H1 (cell line): ENCODE data around the gene LHFPL3. TPM values are rescaled to one million over a fixed set of nuclear protein-coding genes. Genes with fewer than 3 reads are reported as not detected.

Experiments used
- CTCF ChIA-PET: fragments of 300-600 bp; sonication (Branson Sonifier 250); formaldehyde crosslinking; loops from one replicate; lab custom pipeline; 2021; ENCODE audit not compliant: partially characterized antibody; lab: Charles Lee
- POLR2A ChIA-PET: fragments of 300-600 bp; sonication (Branson Sonifier 250); formaldehyde crosslinking; loops from one replicate; lab custom pipeline; 2021; ENCODE audit warnings: inconsistent platforms; ENCODE audit not compliant: partially characterized antibody; lab: Charles Lee
- DNase-seq, 2 experiments: peaks; one replicate each; pipeline versions ENCODE4 v3.0.0 to v3.0.0-alpha.2; 2010 to 2022; ENCODE audit warnings: low spot score in 2 of 2, low read depth in 1 of 2, mixed read lengths in 1 of 2
- FAIRE-seq: peaks from 2 replicates; lab custom pipeline; 2011; peaks lifted over from hg19 to GRCh38; lab: Jason Lieb, UNC
- H2AFZ ChIP-seq: 2 replicates; pipeline ENCODE4 v1.8.1; 2012; ENCODE audit warnings: low read length, inconsistent platforms
- H2AK5ac ChIP-seq: 2 replicates; pipeline ENCODE4 v1.6.1; 2013; ENCODE audit warnings: low read depth, low read length
- H2BK120ac ChIP-seq: replicated peaks from 2 replicates; pipeline ENCODE3; 2013; ENCODE audit warnings: low read depth, low read length, inconsistent platforms
- H2BK12ac ChIP-seq: 2 replicates; pipeline ENCODE4 v1.6.1; 2013; ENCODE audit warnings: low read depth, low read length
- H2BK15ac ChIP-seq: 2 replicates; pipeline ENCODE4 v1.6.1; 2013; ENCODE audit warnings: low read length
- H2BK20ac ChIP-seq: 2 replicates; pipeline ENCODE4 v1.6.1; 2013; ENCODE audit warnings: low read length
- H2BK5ac ChIP-seq: 2 replicates; pipeline ENCODE4 v1.6.1; 2013; ENCODE audit warnings: low read depth, low read length
- H3K14ac ChIP-seq: 2 replicates; pipeline ENCODE4 v1.6.1; 2013; ENCODE audit warnings: inconsistent platforms; ENCODE audit not compliant: insufficient read length
- H3K18ac ChIP-seq: 2 replicates; pipeline ENCODE4 v1.6.1; 2013; ENCODE audit warnings: low read length; ENCODE audit errors: extremely low read depth
- H3K23ac ChIP-seq: 2 replicates; pipeline ENCODE4 v1.6.1; 2013; ENCODE audit warnings: inconsistent platforms; ENCODE audit not compliant: insufficient read length
- H3K23me2 ChIP-seq: 2 replicates; pipeline ENCODE4 v1.6.1; 2013; ENCODE audit warnings: low read depth, low read length
- H3K27ac ChIP-seq: 2 replicates; pipeline ENCODE4 v1.6.1; 2011; ENCODE audit warnings: low read depth, low read length, inconsistent platforms
- H3K27me3 ChIP-seq, 4 experiments: replicated peaks in 1 of 4; 1 replicate in 1 of 4; 2 replicates in 3 of 4; pipeline versions ENCODE4 v1.6.1 to v1.8.1; 2011 to 2013; ENCODE audit warnings: low read length in 3 of 4, mild to moderate bottlenecking in 3 of 4, inconsistent platforms in 2 of 4, mixed read lengths in 2 of 4, moderate library complexity in 1 of 4; ENCODE audit not compliant: control insufficient read depth in 3 of 4, insufficient read depth in 3 of 4; ENCODE audit errors: extremely low read depth in 1 of 4
- H3K36me3 ChIP-seq, 4 experiments: 2 replicates each; pipeline versions ENCODE4 v1.6.1 to v1.8.1; 2011 to 2013; ENCODE audit warnings: mild to moderate bottlenecking in 4 of 4, low read length in 3 of 4, moderate library complexity in 2 of 4, control low read depth in 1 of 4, inconsistent platforms in 1 of 4; ENCODE audit not compliant: insufficient read depth in 4 of 4, control insufficient read depth in 2 of 4
- H3K4ac ChIP-seq: replicated peaks from 2 replicates; pipeline ENCODE3; 2013; ENCODE audit warnings: low read length, low read depth, mixed read lengths, inconsistent platforms; ENCODE audit not compliant: insufficient read length
- H3K4me1 ChIP-seq, 4 experiments: replicated peaks in 1 of 4; 1 replicate in 1 of 4; 2 replicates in 3 of 4; pipeline versions ENCODE4 v1.6.1 to v1.8.1; 2011 to 2013; ENCODE audit warnings: low read length in 3 of 4, inconsistent platforms in 2 of 4, mixed read lengths in 1 of 4; ENCODE audit not compliant: insufficient read depth in 4 of 4, control insufficient read depth in 3 of 4
- H3K4me2 ChIP-seq, 2 experiments: 2 replicates each; pipeline versions ENCODE4 v1.6.1 to v1.8.1; 2011 to 2013; ENCODE audit warnings: low read depth in 2 of 2, low read length in 2 of 2, control low read depth in 1 of 2, inconsistent platforms in 1 of 2, mild to moderate bottlenecking in 1 of 2; ENCODE audit not compliant: insufficient read depth in 1 of 2
- H3K4me3 ChIP-seq, 4 experiments: fragments of 200-600, 300-600 bp in 1 of 4; sonication (generic), shearing (Covaris generic), sonication (Bioruptor Twin) in 1 of 4; 2 replicates each; pipeline versions ENCODE4 v1.5.1 to v1.8.1; 2011 to 2016; ENCODE audit warnings: low read length in 4 of 4, low read depth in 3 of 4, control low read depth in 2 of 4, inconsistent platforms in 2 of 4, mild to moderate bottlenecking in 2 of 4, mixed read lengths in 1 of 4, moderate library complexity in 1 of 4; ENCODE audit not compliant: insufficient read depth in 2 of 4; ENCODE audit errors: extremely low read depth in 1 of 4
- H3K56ac ChIP-seq: replicated peaks from 2 replicates; pipeline ENCODE3; 2013; ENCODE audit warnings: low read depth, mild to moderate bottlenecking, mixed read lengths, low read length, inconsistent platforms; ENCODE audit not compliant: insufficient read length
- H3K79me1 ChIP-seq: 2 replicates; pipeline ENCODE4 v1.6.1; 2013; ENCODE audit warnings: low read depth, low read length, control low read depth
- H3K79me2 ChIP-seq, 2 experiments: 2 replicates each; pipeline versions ENCODE4 v1.6.1 to v1.8.1; 2012 to 2013; ENCODE audit warnings: low read length in 2 of 2, mild to moderate bottlenecking in 2 of 2, inconsistent platforms in 1 of 2; ENCODE audit not compliant: insufficient read depth in 2 of 2, control insufficient read depth in 1 of 2
- H3K9ac ChIP-seq, 4 experiments: replicated peaks in 1 of 4; 1 replicate in 1 of 4; 2 replicates in 3 of 4; pipeline versions ENCODE4 v1.6.1 to v1.8.1; 2011 to 2013; ENCODE audit warnings: low read depth in 3 of 4, low read length in 3 of 4, control low read depth in 2 of 4, mild to moderate bottlenecking in 2 of 4, moderate library complexity in 2 of 4, inconsistent platforms in 1 of 4; ENCODE audit errors: extremely low read depth in 1 of 4
- H3K9me3 ChIP-seq, 2 experiments: 2 replicates each; pipeline versions ENCODE4 v1.6.1 to v1.8.1; 2012 to 2013; ENCODE audit warnings: mild to moderate bottlenecking in 2 of 2, moderate library complexity in 2 of 2, control low read depth in 1 of 2, inconsistent platforms in 1 of 2, low read depth in 1 of 2, low read length in 1 of 2, mixed read lengths in 1 of 2; ENCODE audit not compliant: insufficient read depth in 2 of 2
- H4K20me1 ChIP-seq, 2 experiments: replicated peaks in 1 of 2; 2 replicates each; pipeline versions ENCODE3 to v1.8.1; 2011 to 2013; ENCODE audit warnings: inconsistent platforms in 2 of 2, low read length in 2 of 2, mild to moderate bottlenecking in 1 of 2; ENCODE audit not compliant: insufficient read depth in 2 of 2, control insufficient read depth in 1 of 2
- H4K5ac ChIP-seq: 2 replicates; pipeline ENCODE4 v1.6.1; 2013; ENCODE audit warnings: low read length, low read depth, mixed read lengths, inconsistent platforms; ENCODE audit not compliant: insufficient read length
- H4K8ac ChIP-seq: 2 replicates; pipeline ENCODE4 v1.8.0; 2013; ENCODE audit warnings: mild to moderate bottlenecking, moderate library complexity, low read length, inconsistent platforms; ENCODE audit not compliant: insufficient read depth; ENCODE audit errors: extremely low read depth
- H4K91ac ChIP-seq: replicated peaks from 2 replicates; pipeline ENCODE3; 2013; ENCODE audit warnings: low read length, mixed read lengths, inconsistent platforms; ENCODE audit not compliant: insufficient read length
- ASH2L ChIP-seq: fragments of 200-600, 300-600 bp; sonication (generic); IDR thresholded peaks from one replicate; pipeline ENCODE4 v1.7.1; 2017; ENCODE audit warnings: low read length
- CHD1 ChIP-seq: IDR thresholded peaks from 2 replicates; pipeline ENCODE4 v1.6.1; 2012; ENCODE audit warnings: low read depth, low read length, improper control_type of control experiment
- CHD2 ChIP-seq: IDR thresholded peaks from 2 replicates; pipeline ENCODE4 v1.6.1; 2012; ENCODE audit warnings: low read length, improper control_type of control experiment
- CREB1 ChIP-seq: IDR thresholded peaks from 2 replicates; pipeline ENCODE4 v1.6.1; 2012; ENCODE audit warnings: inconsistent platforms
- HDAC6 ChIP-seq: IDR thresholded peaks from one replicate; pipeline ENCODE4 v1.7.1; 2012; ENCODE audit warnings: low read depth, mild to moderate bottlenecking, inconsistent platforms, low read length, moderate library complexity
- KDM1A ChIP-seq: fragments of 200-600, 300-600 bp; sonication (generic); IDR thresholded peaks from 2 replicates; pipeline ENCODE4 v1.7.1; 2016; ENCODE audit warnings: mild to moderate bottlenecking, low read length, borderline replicate concordance
- SP1 ChIP-seq: IDR thresholded peaks from 2 replicates; pipeline ENCODE4 v1.6.1; 2011; ENCODE audit warnings: low read depth, low read length
- TEAD4 ChIP-seq: IDR thresholded peaks from 2 replicates; pipeline ENCODE4 v1.6.1; 2012; ENCODE audit warnings: low read depth, low read length, inconsistent platforms, mixed read lengths
- ZNF274 ChIP-seq: IDR thresholded peaks from 2 replicates; pipeline ENCODE4 v1.7.0; 2012; ENCODE audit warnings: low read length, borderline replicate concordance; ENCODE audit errors: extremely low read depth
- WGBS, 2 experiments: shearing (Covaris generic) in 1 of 2; methylation state at CpG; one replicate each; pipeline versions ENCODE4 v1.1.6 to v1.1.7; 2013 to 2015; ENCODE audit warnings: low lambda C conversion rate in 2 of 2, mixed read lengths in 2 of 2, inconsistent platforms in 1 of 2, low coverage in 1 of 2, missing lambda C conversion rate in 1 of 2; ENCODE audit not compliant: insufficient replicate concordance in 2 of 2, insufficient coverage in 1 of 2, insufficient read length in 1 of 2; ENCODE audit errors: extremely low coverage in 1 of 2, missing lambda C conversion rate in 1 of 2; 5-methylcytosine and 5-hydroxymethylcytosine counted together
- polyA plus RNA-seq, 7 experiments: library from polyadenylated mRNA; depleted of rRNA in 3 of 7; stranded (reverse) in 5 of 7; unstranded in 2 of 7; fragments of >200 nt in 5 of 7; fragments of 200-250 nt in 2 of 7; gene quantifications; 1 replicate in 5 of 7; 2 replicates in 1 of 7; 4 replicates in 1 of 7; pipeline versions ENCODE4 v1.2.1 to v1.2.3, GENCODE V29; 2011 to 2013; ENCODE audit warnings: missing spikeins in 2 of 7, mixed read lengths in 2 of 7
- total RNA-seq: library from RNA; stranded (reverse); fragmentation: NEBNext Ultra II Directional; extraction: Animal tissue kit (Norgen Biotek cat#: 25700); gene quantifications from 2 replicates; pipeline ENCODE4 v1.2.1, GENCODE V29; 2021

The LHFPL3 gene
- total and polyA plus RNA-seq, 2 of the 8 experiments (the other 6 are each of a cell fraction or from before 2014, with no cell fraction given) = 0.24 to 0.50 TPM

DNA sequence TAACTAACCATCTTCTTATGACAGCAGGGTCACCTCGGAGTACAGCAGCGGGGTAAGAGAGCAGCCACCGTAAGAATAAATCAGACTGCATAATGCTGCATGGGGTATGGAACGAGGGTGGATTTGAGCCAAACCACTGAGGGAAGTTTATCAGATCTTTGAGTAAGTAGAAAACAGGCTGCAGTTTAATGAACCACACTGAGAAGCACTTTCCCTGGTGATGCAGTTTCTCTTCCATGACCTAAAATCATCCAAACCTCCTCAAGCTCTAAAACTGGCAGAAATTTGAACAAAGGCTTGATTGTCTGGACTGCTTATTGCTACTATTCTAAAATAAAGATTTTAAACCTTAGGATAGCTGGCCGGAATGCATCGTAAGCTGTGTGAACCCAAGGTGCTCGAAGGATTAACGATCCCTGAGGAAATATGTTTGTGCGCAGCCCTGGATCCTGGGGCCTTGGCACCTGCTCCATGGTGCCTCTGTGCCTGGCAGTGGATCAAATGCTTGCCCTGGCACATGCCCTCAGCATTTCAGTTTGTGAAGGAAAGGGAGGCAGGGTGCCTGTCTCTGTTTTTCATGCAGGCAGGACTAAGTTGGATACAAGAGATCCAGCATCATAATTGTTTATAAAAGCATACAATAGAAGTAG is 322.7 kb downstream of the LHFPL3 start:
- no peaks in the 10 kb centered on the region for H3K27me3 ChIP-seq
- WGBS, 2 experiments = 78% methylated on average over 9 of the region's 9 CpGs; no CpG with 5 or more reads in 1 of the 2 experiments
- H4K20me1 ChIP-seq = no peaks in the 10 kb centered on the region
- no peak overlapping the region for H2BK12ac ChIP-seq
- no peak overlapping the region for H3K18ac ChIP-seq
- ChIA-PET POLR2A (no interaction called here), CTCF (interaction anchor here (1.0 to 3.6 kb wide), 3 partner anchors 197 to 239 kb away, joined by 3 to 20 read pairs (median 7); no protein-coding TSS in a partner anchor)
- H3K56ac ChIP-seq = no peak overlapping the region
- H3K23ac ChIP-seq = no peak overlapping the region
- H4K8ac ChIP-seq = no peak overlapping the region
- H4K5ac ChIP-seq = no peak overlapping the region
- H2BK120ac ChIP-seq = no peak overlapping the region
- no peaks in the 10 kb centered on the region for H3K79me1 ChIP-seq
- H3K4me1 ChIP-seq = no peaks in the 10 kb centered on the region
- no peak overlapping the region for H2BK20ac ChIP-seq
- no peak overlapping the region for H3K4me3 ChIP-seq
- H3K9me3 ChIP-seq = peaks cover 6 to 15% of the 10 kb centered on the region in 2 experiments; a peak in 2 of 4 replicates
- no peak overlapping the region for H2BK15ac ChIP-seq
- FAIRE-seq = no peak
- DNase-seq = no peak
- H3K79me2 ChIP-seq = no peaks in the 10 kb centered on the region
- H4K91ac ChIP-seq = no peak overlapping the region
- no peak overlapping the region for H2BK5ac ChIP-seq
- H3K36me3 ChIP-seq = no peaks in the 10 kb centered on the region
- no peak overlapping the region for H3K27ac ChIP-seq
- no peaks in the 10 kb centered on the region for H3K23me2 ChIP-seq
- no peak overlapping the region for H3K4ac ChIP-seq
- H3K14ac ChIP-seq = no peak overlapping the region
- TF ChIP-seq TEAD4 = no peak
- no peak for TF ChIP-seq CHD1
- no peak for TF ChIP-seq ASH2L
- no peak for TF ChIP-seq KDM1A
- no peak for TF ChIP-seq ZNF274
- no peak for TF ChIP-seq SP1
- TF ChIP-seq CREB1 = no peak
- no peak for TF ChIP-seq HDAC6
- no peak for TF ChIP-seq CHD2
- H3K9ac ChIP-seq = no peak overlapping the region
- no peak overlapping the region for H2AK5ac ChIP-seq
- no peak overlapping the region for H3K4me2 ChIP-seq
- no peak overlapping the region for H2AFZ ChIP-seq
